Fibroblast of upper back skin (primary cell): Measurements from ENCODE around the gene APPBP2.
"Not testable (repeated sequence)": the region's sequence is repeated elsewhere in the genome, so short reads cannot be mapped to it uniquely, and the experiment has no call there.

ENCODE experiments used
- DNase-seq: peaks from one replicate; pipeline ENCODE4 v3.0.0-alpha.2; 2013

Gene APPBP2

DNA sequence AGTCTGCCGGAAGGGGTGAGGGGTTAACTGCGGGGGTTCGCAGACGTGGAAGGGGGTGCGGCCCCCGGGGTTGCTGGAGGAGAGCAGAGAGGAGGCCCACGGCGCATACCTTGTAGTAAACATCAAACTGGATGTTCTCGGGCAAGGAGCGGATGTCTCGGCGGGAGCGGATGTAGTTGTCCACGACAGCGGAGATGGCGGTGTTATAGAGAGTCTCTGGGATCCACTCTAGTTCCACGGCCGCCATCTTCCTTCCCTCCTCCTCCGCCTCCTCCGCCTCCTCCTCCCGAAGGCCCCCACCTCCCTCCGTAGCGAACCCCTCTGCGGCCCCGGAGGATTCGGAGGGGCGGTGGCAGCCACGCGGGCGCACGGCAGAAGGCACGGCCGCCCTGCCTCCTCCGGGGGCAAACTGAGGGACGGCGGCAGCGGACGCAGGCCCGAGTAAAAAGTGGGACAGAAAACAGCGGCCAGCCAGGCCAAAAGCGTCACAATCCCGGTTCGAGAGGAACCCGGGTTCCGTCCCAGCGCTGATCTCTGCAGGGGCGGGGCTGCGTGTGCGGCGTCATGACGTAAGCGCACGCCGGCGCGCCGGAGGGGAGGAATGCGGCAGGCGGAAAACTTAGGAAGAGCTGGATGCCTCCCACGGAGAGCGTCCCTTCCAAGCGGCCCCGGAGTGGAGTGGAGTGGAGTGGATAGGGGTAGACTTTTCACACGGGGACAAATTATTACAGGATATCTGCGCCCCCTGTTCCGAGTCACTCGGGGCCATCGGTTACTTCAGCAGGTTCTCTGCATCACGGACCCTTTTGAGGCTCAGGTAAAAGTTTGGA lies at the start of gene APPBP2:
Gene APPBP2 (minus strand): TSS at position 558 of the 830 bp plus-strand sequence. CDS start 311 bp downstream, at position 247.
- peak; percentile 87 for DNase-seq

GRCh38 chr17:60573236-60574051 lies 47.4 kb upstream of the APPBP2 start:
- DNase-seq, result peak; percentile 90

DNA sequence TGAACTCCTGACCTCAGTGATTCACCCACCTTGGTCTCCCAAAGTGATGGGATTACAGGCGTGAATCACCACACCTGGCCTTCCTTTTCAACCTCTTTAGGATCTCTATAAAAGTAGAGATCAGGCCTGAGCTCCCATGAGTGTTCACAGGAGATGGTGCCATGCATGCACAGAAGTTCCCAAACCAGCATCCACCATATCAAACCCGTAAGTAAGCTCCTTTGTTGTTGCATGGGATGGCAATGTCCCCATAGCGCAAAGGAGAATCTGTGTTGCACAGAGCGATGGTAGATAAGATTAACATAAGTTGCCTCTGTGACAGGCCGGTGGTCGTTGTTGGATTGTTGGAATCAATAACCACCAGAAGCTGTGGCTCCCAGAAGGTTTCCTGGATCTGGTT lies 39.2 kb upstream of the APPBP2 start:
- DNase-seq, result no peak

DNA sequence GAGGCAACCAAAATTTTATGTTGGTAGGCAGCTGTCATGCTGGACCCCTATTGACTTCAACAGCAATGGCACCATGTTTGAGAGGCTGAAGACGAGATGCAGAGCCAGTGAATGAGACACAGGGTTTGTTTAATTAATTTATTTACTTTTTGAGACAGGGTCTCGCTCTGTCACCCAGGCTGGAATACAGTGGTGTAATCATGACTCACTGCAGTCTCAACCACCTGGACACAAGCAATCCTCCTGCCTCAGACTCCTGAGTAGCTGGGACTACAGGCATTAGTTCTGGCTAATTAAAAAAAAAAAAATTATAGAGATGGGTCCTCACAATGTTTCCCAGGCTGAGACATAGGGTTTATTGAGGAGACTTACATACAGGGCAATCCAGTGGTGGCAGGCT lies 37.7 kb upstream of the APPBP2 start:
- no peak for DNase-seq

DNA sequence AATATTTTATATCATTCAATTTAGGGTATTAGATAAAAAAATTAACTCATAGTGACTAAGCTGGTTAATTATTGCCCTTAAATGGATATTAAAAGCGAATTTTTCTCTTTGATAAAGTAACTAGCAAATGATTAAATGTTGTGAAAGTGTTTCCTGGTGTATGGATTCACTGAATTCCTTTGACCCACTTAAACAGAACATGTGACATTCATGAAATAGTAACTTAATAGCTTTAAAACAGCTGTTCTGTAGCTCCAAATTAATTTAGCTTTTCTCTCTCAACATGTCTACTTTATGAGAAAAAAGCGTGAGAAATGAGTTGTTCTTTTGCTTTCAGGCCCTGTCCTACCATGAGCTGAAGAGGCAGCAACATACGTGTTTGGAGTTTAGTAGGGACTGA lies 36.4 kb upstream of the APPBP2 start:
- no peak for DNase-seq

DNA sequence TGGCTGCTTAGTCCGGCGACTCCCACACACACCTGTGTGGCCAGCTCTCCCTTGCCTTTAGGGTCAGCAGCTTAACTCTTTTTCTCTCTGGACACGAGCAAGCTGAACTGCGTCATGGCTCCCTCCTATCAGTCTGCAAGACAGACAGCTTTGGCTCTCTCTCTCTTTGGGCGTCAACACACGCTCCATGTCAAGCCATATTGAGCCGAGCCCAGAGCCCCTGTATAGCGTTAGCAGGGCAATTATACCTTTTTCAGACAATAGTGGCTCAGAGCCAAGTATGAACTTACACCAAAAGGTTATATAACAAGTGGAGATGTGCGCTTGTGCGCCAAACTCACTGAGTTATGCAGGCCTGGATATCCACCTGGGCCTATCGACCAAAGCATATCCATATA lies 34.8 kb upstream of the APPBP2 start:
- DNase-seq, result no peak

- DNase-seq, result no peak
These were observed 34.2 kb upstream of the APPBP2 start for GRCh38 chr17:60559995-60560859.

GRCh38 chr17:60559659-60559994 lies 33.6 kb upstream of the APPBP2 start:
- DNase-seq, result no peak

- DNase-seq, result no peak
These were observed 31.8 kb upstream of the APPBP2 start for GRCh38 chr17:60557805-60558204.

DNA sequence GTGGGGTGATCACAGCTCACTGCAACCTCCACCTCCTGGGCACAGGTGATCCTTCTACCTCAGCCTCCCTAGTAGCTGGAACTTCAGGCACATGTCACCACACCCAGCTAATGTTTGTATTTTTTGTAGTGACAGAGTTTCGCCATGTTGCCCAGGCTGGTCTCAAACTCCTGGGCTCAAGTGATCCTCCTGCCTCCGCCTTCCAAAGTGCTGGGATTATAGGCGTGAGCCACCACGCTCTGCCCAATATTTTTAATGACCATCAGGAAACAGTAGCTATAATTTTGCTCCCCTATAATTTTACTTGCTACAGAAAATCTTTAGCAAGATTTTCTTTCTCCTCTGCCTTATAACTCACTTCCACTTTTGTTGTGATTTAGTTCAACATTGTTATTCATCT lies 29.7 kb upstream of the APPBP2 start:
- no peak for DNase-seq

DNA sequence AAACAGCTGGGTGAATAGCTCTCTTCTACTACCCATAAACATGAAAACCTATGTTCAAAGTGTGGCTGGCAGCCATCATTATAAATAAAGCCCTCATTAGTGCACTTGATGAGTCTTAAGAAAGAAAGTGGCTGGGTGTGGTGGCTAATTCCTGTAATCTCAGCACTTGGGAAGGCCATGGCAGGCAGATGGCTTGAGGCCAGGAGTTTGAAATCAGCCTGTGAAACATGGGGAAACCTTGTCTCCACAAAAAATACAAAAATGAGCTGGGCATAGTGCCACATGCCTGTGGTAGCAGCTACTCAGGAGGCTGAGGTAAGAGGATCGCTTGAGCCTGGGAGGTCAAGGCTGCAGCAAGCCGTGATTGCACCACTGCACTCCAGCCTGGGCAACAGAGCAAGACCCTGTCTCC lies 28.3 kb upstream of the APPBP2 start:
- peak; percentile 88 for DNase-seq

GRCh38 chr17:60552255-60552654 lies 26.2 kb upstream of the APPBP2 start:
- not testable (repeated sequence) for DNase-seq

- peak; percentile 31 for DNase-seq
These were observed 22.9 kb upstream of the APPBP2 start for GRCh38 chr17:60548990-60549389.

DNA sequence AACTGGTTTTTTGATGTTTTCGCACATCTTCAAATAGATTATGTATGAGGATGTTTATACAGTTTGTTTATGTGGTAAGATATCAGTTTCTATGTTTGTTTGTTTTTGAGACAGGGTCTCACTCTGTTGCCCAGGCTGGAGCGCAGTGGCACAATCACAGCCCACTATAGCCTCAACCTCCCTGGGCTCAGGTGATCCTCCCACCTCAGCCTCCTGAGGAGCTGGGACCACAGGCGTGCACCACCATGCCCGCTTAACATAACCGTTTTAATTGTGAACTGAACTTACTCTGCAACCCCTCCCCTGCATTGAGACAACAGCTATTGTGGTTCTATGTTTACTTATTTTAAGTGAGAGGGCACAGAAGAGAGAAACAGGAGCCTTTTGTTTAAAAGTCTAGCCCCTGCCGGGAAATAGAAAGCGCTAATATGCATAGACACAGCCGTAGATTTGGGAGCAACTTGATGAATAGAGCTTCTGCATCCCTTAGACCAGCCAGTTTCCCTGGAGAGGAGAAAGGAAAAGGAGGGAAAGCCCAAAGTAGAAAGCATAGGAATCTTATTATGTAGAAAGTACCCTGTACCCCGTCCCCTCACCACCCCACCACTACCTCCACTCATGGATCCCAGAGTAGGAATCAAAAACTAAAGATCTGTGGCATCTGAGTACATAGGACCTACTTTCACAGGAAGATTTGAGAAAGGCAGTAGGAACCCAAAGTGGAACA lies 19.6 kb upstream of the APPBP2 start:
- no peak for DNase-seq

GRCh38 chr17:60542071-60542470 lies 16.0 kb upstream of the APPBP2 start:
- peak; percentile 30 for DNase-seq

DNA sequence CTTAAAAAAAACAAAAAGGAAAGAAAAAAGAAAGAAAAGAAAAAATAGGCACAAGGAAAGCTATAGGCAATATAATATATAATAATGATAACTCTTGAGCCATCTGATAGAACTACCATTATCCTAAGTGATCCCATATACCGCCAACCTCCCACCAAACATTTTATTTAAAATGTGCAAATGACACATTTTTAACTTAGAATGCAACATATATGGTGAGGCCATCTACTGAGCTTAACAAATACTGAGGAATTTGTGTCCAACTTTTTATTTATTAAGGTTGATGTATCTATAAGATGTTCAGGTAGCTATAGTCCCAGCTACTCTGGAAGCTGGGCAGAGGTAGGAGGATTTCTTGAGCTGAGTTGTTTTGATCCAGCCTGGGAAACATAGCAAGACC lies 14.4 kb upstream of the APPBP2 start:
- no peak for DNase-seq

GRCh38 chr17:60539807-60540206 lies 13.8 kb upstream of the APPBP2 start:
- no peak for DNase-seq

GRCh38 chr17:60538726-60539125 lies 12.7 kb upstream of the APPBP2 start:
- no peak for DNase-seq

GRCh38 chr17:60535382-60536279 lies 9.6 kb upstream of the APPBP2 start:
- peak; percentile 53 for DNase-seq

DNA sequence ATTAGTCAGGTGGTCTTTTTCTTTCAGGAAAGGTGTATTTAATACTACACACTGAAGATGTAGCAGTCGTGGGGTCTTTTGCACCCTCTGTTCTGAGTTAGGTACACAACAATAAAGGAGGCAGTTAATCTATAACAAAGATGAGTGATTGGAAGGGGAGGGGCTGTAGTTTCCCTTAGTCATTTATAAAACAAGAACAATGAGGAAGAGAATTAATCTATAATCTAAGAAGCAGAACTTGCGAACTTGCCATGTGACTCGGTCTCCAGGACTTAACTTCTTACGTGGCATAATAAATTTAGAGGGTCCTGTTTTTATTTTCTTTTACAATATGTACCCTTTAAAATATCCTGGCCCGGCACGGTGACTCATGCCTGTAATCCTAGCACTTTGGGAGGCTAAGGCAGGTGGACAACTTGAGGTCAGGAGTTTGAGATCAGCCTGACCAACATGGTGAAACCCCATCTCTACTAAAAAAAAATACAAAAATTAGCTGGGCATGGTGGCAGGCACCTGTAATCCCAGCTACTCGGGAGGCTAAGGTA lies 8.6 kb upstream of the APPBP2 start:
- no peak for DNase-seq

- no peak for DNase-seq
These were observed 8.0 kb upstream of the APPBP2 start for GRCh38 chr17:60534010-60534555.
